OCI-LY1 (cell line): Measurements from ENCODE around the gene GLB1L3.

Experiments used
- H2AFZ ChIP-seq: fragments of 200-600 bp; sonication (generic), shearing (Covaris generic); 2 replicates; pipeline ENCODE4 v1.6.0; 2014; ENCODE audit warnings: antibody characterized with exemption, mild to moderate bottlenecking, low read length
- H3F3A ChIP-seq: fragments of 200-600 bp; sonication (generic), shearing (Covaris generic); 2 replicates; pipeline ENCODE4 v1.6.0; 2014; ENCODE audit warnings: mild to moderate bottlenecking, antibody characterized with exemption, low read length, moderate library complexity; ENCODE audit not compliant: insufficient read depth
- H3K27ac ChIP-seq: fragments of 200-600 bp; sonication (generic); 2 replicates; pipeline ENCODE4 v1.5.1; 2014; ENCODE audit warnings: low read length, mixed run types, mild to moderate bottlenecking, low read depth; ENCODE audit not compliant: poor library complexity, severe bottlenecking
- H3K27me3 ChIP-seq: fragments of 200-600 bp; sonication (generic); 2 replicates; pipeline ENCODE4 v1.6.0; 2014; ENCODE audit warnings: antibody characterized with exemption, mild to moderate bottlenecking, low read length, moderate library complexity; ENCODE audit not compliant: insufficient read depth
- H3K36me3 ChIP-seq: fragments of 200-600 bp; sonication (generic); 2 replicates; pipeline ENCODE4 v1.6.1; 2014; ENCODE audit warnings: mild to moderate bottlenecking, antibody characterized with exemption, low read length, moderate library complexity, mixed read lengths; ENCODE audit not compliant: insufficient read depth
- H3K4me1 ChIP-seq: fragments of 200-600 bp; sonication (generic); 2 replicates; pipeline ENCODE4 v1.5.1; 2014; ENCODE audit warnings: mild to moderate bottlenecking, low read length, moderate library complexity; ENCODE audit not compliant: insufficient read depth, severe bottlenecking
- H3K4me2 ChIP-seq: fragments of 200-600 bp; sonication (generic), shearing (Covaris generic); 2 replicates; pipeline ENCODE4 v1.6.1; 2014; ENCODE audit warnings: low read length
- H3K4me3 ChIP-seq: fragments of 200-600 bp; sonication (generic); 2 replicates; pipeline ENCODE4 v1.5.1; 2014; ENCODE audit warnings: low read length, low read depth, mild to moderate bottlenecking, mixed read lengths; ENCODE audit not compliant: poor library complexity, severe bottlenecking
- H3K79me2 ChIP-seq: fragments of 200-600 bp; shearing (Covaris generic); 2 replicates; pipeline ENCODE4 v1.6.1; 2016; ENCODE audit warnings: mixed run types, low read length, mixed read lengths; ENCODE audit not compliant: insufficient read depth
- H3K9ac ChIP-seq: fragments of 200-600 bp; sonication (generic), shearing (Covaris generic); 2 replicates; pipeline ENCODE4 v1.6.1; 2014; ENCODE audit warnings: mild to moderate bottlenecking, low read length, mixed read lengths
- H3K9me2 ChIP-seq: fragments of 200-600 bp; sonication (generic), shearing (Covaris generic); 2 replicates; pipeline ENCODE4 v1.6.1; 2014; ENCODE audit warnings: low read depth, mild to moderate bottlenecking, low read length, mixed read lengths
- H3K9me3 ChIP-seq: fragments of 200-600 bp; shearing (Covaris generic); 2 replicates; pipeline ENCODE4 v1.6.1; 2014; ENCODE audit warnings: low read length, mixed read lengths
- H4K20me1 ChIP-seq: fragments of 200-600 bp; sonication (generic), shearing (Covaris generic); 2 replicates; pipeline ENCODE4 v1.6.0; 2016; ENCODE audit warnings: mild to moderate bottlenecking, low read length; ENCODE audit not compliant: insufficient read depth
- CTCF ChIP-seq: fragments of 200-600 bp; sonication (generic), shearing (Covaris generic); IDR thresholded peaks from 2 replicates; pipeline ENCODE4 v1.5.1; 2017; ENCODE audit warnings: mild to moderate bottlenecking, antibody characterized with exemption, low read length, moderate library complexity, mixed read lengths
- EZH2 ChIP-seq: fragments of 200-600 bp; sonication (generic), shearing (Covaris generic); IDR thresholded peaks from 2 replicates; pipeline ENCODE4 v1.8.0; 2017; ENCODE audit warnings: borderline replicate concordance, mixed run types, mild to moderate bottlenecking, antibody characterized with exemption, low read length, moderate library complexity, mixed read lengths

GLB1L3 gene

GRCh38 chr11:134363592-134363991, 87.4 kb downstream of the GLB1L3 start:
- no peaks in the 10 kb centered on the region for H4K20me1 ChIP-seq
- H3K36me3 ChIP-seq, result no peaks in the 10 kb centered on the region
- no peaks in the 10 kb centered on the region for H3K9me2 ChIP-seq
- H3K9ac ChIP-seq, result no peak overlapping the region
- no peaks in the 10 kb centered on the region for H3K4me1 ChIP-seq
- no peaks in the 10 kb centered on the region for H3K79me2 ChIP-seq
- no peak for TF ChIP-seq EZH2
- no peaks in the 10 kb centered on the region for H3K27me3 ChIP-seq
- H3K4me3 ChIP-seq, result no peak overlapping the region
- no peaks in the 10 kb centered on the region for H3K9me3 ChIP-seq
- no peak overlapping the region for H3K27ac ChIP-seq
- H3F3A ChIP-seq, result no peaks in the 10 kb centered on the region
- no peak overlapping the region for H3K4me2 ChIP-seq
- H2AFZ ChIP-seq, result no peak overlapping the region

GRCh38 chr11:134364261-134364660, 88.1 kb downstream of the GLB1L3 start:
- Histone ChIP-seq H2AFZ (no peak overlapping the region), H3K36me3 (no peaks in the 10 kb centered on the region), H3K4me3 (no peak overlapping the region), H3K9ac (no peak overlapping the region), H3K79me2 (no peaks in the 10 kb centered on the region), H3K27me3 (no peaks in the 10 kb centered on the region), H3K9me2 (no peaks in the 10 kb centered on the region), H3K9me3 (no peaks in the 10 kb centered on the region), H4K20me1 (no peaks in the 10 kb centered on the region), H3K4me1 (no peaks in the 10 kb centered on the region), H3K27ac (no peak overlapping the region), H3F3A (no peaks in the 10 kb centered on the region), H3K4me2 (no peak overlapping the region)
- TF ChIP-seq CTCF (no peak), EZH2 (no peak)

GRCh38 chr11:134365011-134365925, 89.1 kb downstream of the GLB1L3 start:
- Histone ChIP-seq H3K4me1 (no peaks in the 10 kb centered on the region), H3K27me3 (no peaks in the 10 kb centered on the region), H3K9me2 (no peaks in the 10 kb centered on the region), H3K9ac (no peak overlapping the region), H3K4me3 (no peak overlapping the region), H3K27ac (no peak overlapping the region), H3K4me2 (no peak overlapping the region), H3F3A (no peaks in the 10 kb centered on the region), H3K79me2 (no peaks in the 10 kb centered on the region), H4K20me1 (no peaks in the 10 kb centered on the region), H3K36me3 (no peaks in the 10 kb centered on the region), H3K9me3 (no peaks in the 10 kb centered on the region), H2AFZ (no peak overlapping the region)
- TF ChIP-seq EZH2, result no peak
- TF ChIP-seq CTCF, result no peak

GRCh38 chr11:134366254-134366653, 90.1 kb downstream of the GLB1L3 start:
- Histone ChIP-seq H3K9me2 (no peaks in the 10 kb centered on the region), H3K4me2 (no peak overlapping the region), H3K36me3 (no peaks in the 10 kb centered on the region), H3K9ac (no peak overlapping the region), H3K27ac (no peak overlapping the region), H3K4me3 (no peak overlapping the region), H3F3A (no peaks in the 10 kb centered on the region), H3K27me3 (no peaks in the 10 kb centered on the region), H2AFZ (no peak overlapping the region), H3K79me2 (no peaks in the 10 kb centered on the region), H3K9me3 (no peaks in the 10 kb centered on the region), H3K4me1 (no peaks in the 10 kb centered on the region), H4K20me1 (no peaks in the 10 kb centered on the region)
- TF ChIP-seq EZH2 (no peak), CTCF (no peak)
